Thoracic aorta (tissue), 2 donors: ENCODE measurements around the gene TTC39C. TPM values are rescaled to one million over a fixed set of nuclear protein-coding genes. Genes with fewer than 3 reads are reported as not detected.

Experiments
- ATAC-seq: fragments of 150-250 bp; one replicate; pipeline ENCODE4 v1.8.0; 2017; ENCODE audit warnings: low read depth; ENCODE audit not compliant: insufficient number of reproducible peaks, low FRiP score
- DNase-seq: peaks from one replicate; pipeline ENCODE4 v3.0.0-alpha.2; 2020; ENCODE audit warnings: low spot score
- H3K27ac ChIP-seq, 2 donors: fragments of 200-600 bp; sonication (generic); 1 replicate in 1 of 2; 2 replicates in 1 of 2; pipeline ENCODE4 v1.5.1; 2016; ENCODE audit warnings: mild to moderate bottlenecking in 2 of 2, moderate library complexity in 2 of 2
- H3K27me3 ChIP-seq: fragments of 200-600 bp; sonication (generic); replicated peaks from 2 replicates; pipeline ENCODE4 v1.6.0; 2016; ENCODE audit warnings: mild to moderate bottlenecking; ENCODE audit not compliant: insufficient read depth
- H3K36me3 ChIP-seq: fragments of 200-600 bp; sonication (generic); one replicate; pipeline ENCODE4 v1.5.1; 2016
- H3K4me1 ChIP-seq, 2 donors: fragments of 200-600 bp; sonication (generic); 1 replicate in 1 of 2; 2 replicates in 1 of 2; pipeline versions ENCODE4 v1.5.1 to v1.6.0; 2016; ENCODE audit warnings: low read depth in 2 of 2, mild to moderate bottlenecking in 1 of 2; ENCODE audit not compliant: control insufficient read depth in 1 of 2
- H3K4me3 ChIP-seq: fragments of 200-600 bp; sonication (generic); 2 replicates; pipeline ENCODE4 v1.5.1; 2016; ENCODE audit warnings: mild to moderate bottlenecking
- H3K9me3 ChIP-seq: fragments of 200-600 bp; sonication (generic); 2 replicates; pipeline ENCODE4 v1.5.1; 2016
- CTCF ChIP-seq: fragments of 200-600 bp; sonication (generic); IDR thresholded peaks from one replicate; pipeline ENCODE4 v1.5.1; 2019; ENCODE audit warnings: antibody characterized with exemption
- total RNA-seq, 2 donors: library from RNA; depleted of rRNA; stranded (reverse); fragments of >200 nt; gene quantifications; one replicate each; pipeline versions ENCODE4 v1.1.0 to v1.2.3, GENCODE V29; 2016

TTC39C gene
- total RNA-seq, 2 donors from 2014 or later, result 13.5 to 23.4 TPM

GRCh38 chr18:24181806-24182205, 167.3 kb downstream of the TTC39C start:
- DNase-seq, result no peak
- no peaks in the 10 kb centered on the region for H3K4me1 ChIP-seq
- TF ChIP-seq CTCF, result no peak

More at GRCh38 chr18:24181806-24182205, 167.3 kb downstream of the TTC39C start:
- H3K9me3 ChIP-seq, result no peaks in the 10 kb centered on the region
- no peak overlapping the region for H3K27ac ChIP-seq
- no peaks in the 10 kb centered on the region for H3K27me3 ChIP-seq
- no peaks in the 10 kb centered on the region for H3K36me3 ChIP-seq
- ATAC-seq, result no peak
- no peak overlapping the region for H3K4me3 ChIP-seq

Other genes starting within 250 kb of the TTC39C start
- 1 to 10 TPM; 1.8 to 6.1 TPM for gene CABYR, start 124.3 kb downstream of the TTC39C start, total RNA-seq